Effector memory CD4-positive, alpha-beta T cell (primary cell): ENCODE measurements around the gene PWWP2B.
"Not testable (repeated sequence)": the region's sequence is repeated elsewhere in the genome, so short reads cannot be mapped to it uniquely, and the experiment has no call there.

ENCODE experiments used
- DNase-seq, 3 donors: peaks; one replicate each; pipeline ENCODE4 v3.0.0-alpha.2; 2020
- H3K27ac ChIP-seq: 2 replicates; pipeline ENCODE4 v1.7.0; 2013; ENCODE audit warnings: mild to moderate bottlenecking, low read length, moderate library complexity; ENCODE audit not compliant: insufficient read depth, poor library complexity, severe bottlenecking
- H3K27me3 ChIP-seq: replicated peaks from 2 replicates; pipeline ENCODE4 v1.7.0; 2013; ENCODE audit warnings: mild to moderate bottlenecking, low read length; ENCODE audit not compliant: insufficient read depth, control insufficient read depth, poor library complexity, severe bottlenecking
- H3K36me3 ChIP-seq: 2 replicates; pipeline ENCODE4 v1.7.0; 2013; ENCODE audit warnings: mild to moderate bottlenecking, low read length, moderate library complexity; ENCODE audit not compliant: control insufficient read depth, insufficient read depth
- H3K4me1 ChIP-seq: 2 replicates; pipeline ENCODE4 v1.7.0; 2013; ENCODE audit warnings: low read length, mild to moderate bottlenecking; ENCODE audit not compliant: control insufficient read depth, insufficient read depth, poor library complexity, severe bottlenecking
- H3K4me3 ChIP-seq: 2 replicates; pipeline ENCODE4 v1.7.0; 2013; ENCODE audit warnings: low read length, low read depth, mild to moderate bottlenecking; ENCODE audit not compliant: insufficient read depth, poor library complexity, severe bottlenecking
- H3K9me3 ChIP-seq: 2 replicates; pipeline ENCODE4 v1.7.0; 2013; ENCODE audit warnings: mild to moderate bottlenecking, low read length, moderate library complexity; ENCODE audit not compliant: control insufficient read depth

The PWWP2B gene

GRCh38 chr10:132431537-132432175, 34.7 kb downstream of the PWWP2B start:
- Histone ChIP-seq H3K9me3 (no peaks in the 10 kb centered on the region), H3K27ac (no peak overlapping the region), H3K36me3 (no peaks in the 10 kb centered on the region), H3K4me1 (no peaks in the 10 kb centered on the region), H3K27me3 (no peaks in the 10 kb centered on the region), H3K4me3 (no peak overlapping the region)
- no peak for DNase-seq

GRCh38 chr10:132432176-132432540, 35.2 kb downstream of the PWWP2B start:
- DNase-seq: no peak
- no peaks in the 10 kb centered on the region for H3K27me3 ChIP-seq
- no peaks in the 10 kb centered on the region for H3K4me1 ChIP-seq
- H3K4me3 ChIP-seq: no peak overlapping the region
- H3K27ac ChIP-seq: no peak overlapping the region
- H3K36me3 ChIP-seq: no peaks in the 10 kb centered on the region
- H3K9me3 ChIP-seq: no peaks in the 10 kb centered on the region

- Histone ChIP-seq H3K27me3 (no peaks in the 10 kb centered on the region), H3K4me1 (no peaks in the 10 kb centered on the region), H3K27ac (no peak overlapping the region), H3K36me3 (no peaks in the 10 kb centered on the region), H3K9me3 (no peaks in the 10 kb centered on the region), H3K4me3 (peak overlapping the region; percentile 5)
- no peak for DNase-seq
Measured at GRCh38 chr10:132433671-132434340, 36.8 kb downstream of the PWWP2B start.

GRCh38 chr10:132434405-132435005, 37.5 kb downstream of the PWWP2B start:
- Histone ChIP-seq H3K27ac (no peak overlapping the region), H3K36me3 (no peaks in the 10 kb centered on the region), H3K4me1 (no peaks in the 10 kb centered on the region), H3K27me3 (no peaks in the 10 kb centered on the region), H3K4me3 (peak overlapping the region; percentile 5), H3K9me3 (no peaks in the 10 kb centered on the region)
- DNase-seq: no peak

GRCh38 chr10:132435320-132435719, 38.3 kb downstream of the PWWP2B start:
- DNase-seq, H3K4me3 ChIP-seq, H3K9me3 ChIP-seq, H3K36me3 ChIP-seq, H3K27ac ChIP-seq, H3K27me3 ChIP-seq, H3K4me1 ChIP-seq: not testable (repeated sequence)

GRCh38 chr10:132436096-132436495, 39.1 kb downstream of the PWWP2B start:
- not testable (repeated sequence) for H3K9me3 ChIP-seq, H3K27me3 ChIP-seq, H3K4me1 ChIP-seq, H3K36me3 ChIP-seq, H3K4me3 ChIP-seq, H3K27ac ChIP-seq, DNase-seq

- no peak for DNase-seq
- H3K9me3 ChIP-seq: no peaks in the 10 kb centered on the region
- H3K4me3 ChIP-seq: no peak overlapping the region
- H3K27me3 ChIP-seq: no peaks in the 10 kb centered on the region
- no peaks in the 10 kb centered on the region for H3K4me1 ChIP-seq
- H3K36me3 ChIP-seq: no peaks in the 10 kb centered on the region
- H3K27ac ChIP-seq: no peak overlapping the region
Measured at GRCh38 chr10:132436861-132437410, 39.9 kb downstream of the PWWP2B start.

- H3K27me3 ChIP-seq: no peaks in the 10 kb centered on the region
- no peak overlapping the region for H3K4me3 ChIP-seq
- no peaks in the 10 kb centered on the region for H3K9me3 ChIP-seq
- H3K27ac ChIP-seq: no peak overlapping the region
- no peaks in the 10 kb centered on the region for H3K36me3 ChIP-seq
- no peaks in the 10 kb centered on the region for H3K4me1 ChIP-seq
- no peak for DNase-seq
Measured at GRCh38 chr10:132437541-132437950, 40.5 kb downstream of the PWWP2B start.

GRCh38 chr10:132438091-132439024, 41.4 kb downstream of the PWWP2B start:
- H3K4me3 ChIP-seq: no peak overlapping the region

More at GRCh38 chr10:132438091-132439024, 41.4 kb downstream of the PWWP2B start:
- Histone ChIP-seq H3K4me1 (no peaks in the 10 kb centered on the region), H3K27me3 (no peaks in the 10 kb centered on the region), H3K36me3 (no peaks in the 10 kb centered on the region), H3K9me3 (no peaks in the 10 kb centered on the region), H3K27ac (no peak overlapping the region)
- no peak for DNase-seq
